GM19452 (cell line): ENCODE measurements around the gene MARCHF2.
"Not testable (repeated sequence)": the region's sequence is repeated elsewhere in the genome, so short reads cannot be mapped to it uniquely, and the experiment has no call there.

Experiments
- ATAC-seq: cut with Tn5 transposase; IDR thresholded peaks from one replicate; pipeline ENCODE4 v1.9.1; 2021; ENCODE audit not compliant: unreplicated experiment

The MARCHF2 gene

GRCh38 chr19:8404391-8405151 is 8.5 kb upstream of the MARCHF2 start:
- no peak for ATAC-seq

DNA sequence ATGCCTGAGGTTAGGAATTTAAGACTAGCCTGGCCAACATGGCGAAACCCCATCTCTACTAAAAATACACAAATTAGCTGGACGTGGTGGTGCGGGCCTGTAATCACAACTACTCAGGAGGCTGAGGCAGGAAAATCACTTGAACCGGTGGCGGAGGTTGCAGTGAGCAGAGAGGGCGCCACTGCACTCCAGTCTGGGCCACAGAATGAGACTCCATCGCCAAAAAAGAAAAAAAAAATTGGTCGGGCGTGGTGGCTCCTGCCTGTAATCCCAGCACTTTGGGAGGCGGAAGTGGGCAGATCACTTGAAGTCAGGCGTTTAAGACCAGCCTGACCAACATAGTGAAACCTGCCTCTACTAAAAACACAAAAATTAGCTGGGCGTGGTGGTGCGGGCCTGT is 2.4 kb upstream of the MARCHF2 start:
- not testable (repeated sequence) for ATAC-seq

DNA sequence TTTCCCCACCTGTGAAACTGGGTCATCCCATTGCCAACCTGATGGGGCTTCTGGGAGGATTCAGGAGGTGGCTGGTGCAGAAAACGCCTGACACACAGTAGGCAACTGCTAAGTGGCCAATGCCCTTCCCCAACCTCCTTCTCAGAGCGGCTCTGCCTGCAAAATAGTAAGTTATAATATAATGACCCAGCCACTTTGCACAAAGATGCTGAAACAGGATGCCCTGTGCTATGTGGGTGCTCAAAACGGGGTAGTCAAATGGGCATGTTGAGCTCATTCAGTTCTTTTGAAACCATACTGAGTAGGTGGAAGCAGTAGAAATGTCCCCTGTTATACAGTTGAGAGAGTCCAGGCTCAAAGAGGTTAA is 507 bp downstream of the MARCHF2 start:
- no peak for ATAC-seq

- no peak for ATAC-seq
Measured at GRCh38 chr19:8416796-8417195, 3.7 kb downstream of the MARCHF2 start.

DNA sequence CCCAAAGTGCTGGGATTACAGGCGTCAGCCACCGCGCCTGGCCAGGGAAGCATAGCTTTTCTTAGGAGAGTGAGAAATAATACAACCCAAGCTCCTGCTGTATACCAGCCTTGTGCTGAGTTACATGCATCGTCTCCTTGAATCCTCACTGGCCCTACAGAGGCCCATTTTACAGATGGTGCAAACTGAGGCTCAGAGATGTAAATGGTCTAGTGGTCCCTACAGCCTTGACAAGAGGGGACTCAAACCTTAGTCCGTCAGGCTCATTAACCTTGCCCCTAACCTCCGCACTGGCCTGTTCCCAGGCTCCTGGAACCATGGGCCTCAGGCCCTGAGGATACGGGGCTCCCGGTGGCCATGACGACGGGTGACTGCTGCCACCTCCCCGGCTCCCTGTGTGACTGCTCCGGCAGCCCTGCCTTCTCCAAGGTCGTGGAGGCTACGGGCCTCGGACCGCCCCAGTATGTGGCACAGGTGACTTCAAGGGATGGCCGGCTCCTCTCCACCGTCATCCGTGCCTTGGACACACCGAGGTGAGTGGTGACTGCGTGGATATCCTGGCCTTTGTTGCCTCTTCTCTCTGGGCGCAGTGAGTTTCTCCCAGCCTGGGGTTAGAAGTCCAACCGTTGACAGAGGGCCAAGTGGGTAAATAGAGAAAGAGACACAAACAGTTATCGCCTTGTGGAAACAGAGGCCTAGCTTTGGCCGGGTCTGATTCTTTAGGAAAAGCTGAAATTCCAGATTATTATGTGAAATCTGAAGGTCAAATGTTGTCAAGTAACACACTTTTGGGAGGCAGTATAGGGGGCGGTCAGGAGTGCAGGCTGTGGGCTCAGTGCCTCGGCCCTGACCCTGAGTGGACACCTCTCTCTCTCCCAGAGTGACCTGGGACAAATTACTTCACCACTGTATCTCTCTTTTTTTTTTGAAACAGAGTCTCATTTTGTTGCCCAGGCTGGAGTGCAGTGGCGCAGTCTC is 8.7 kb downstream of the MARCHF2 start:
- no peak for ATAC-seq

GRCh38 chr19:8423817-8424223 is 10.7 kb downstream of the MARCHF2 start:
- no peak for ATAC-seq

GRCh38 chr19:8425331-8425730 is 12.2 kb downstream of the MARCHF2 start:
- ATAC-seq, result not testable (repeated sequence)

DNA sequence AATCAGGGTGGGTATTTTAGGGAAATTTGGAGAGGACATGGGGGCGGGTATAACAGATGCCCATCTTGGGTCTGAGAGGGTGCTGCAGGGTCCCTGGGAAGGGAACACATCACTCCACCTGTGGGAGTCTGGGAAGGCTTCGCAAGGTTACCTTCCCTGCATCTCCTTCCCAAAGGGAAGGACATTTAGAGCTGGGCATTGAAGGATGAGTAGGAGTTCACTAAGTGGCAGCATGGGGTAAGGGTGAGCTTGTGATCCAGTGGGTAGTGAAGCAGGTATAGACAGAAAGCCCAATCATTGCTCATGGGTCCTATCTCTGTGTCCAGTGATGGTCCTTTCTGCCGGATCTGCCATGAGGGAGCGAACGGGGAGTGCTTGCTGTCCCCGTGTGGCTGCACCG is 13.2 kb downstream of the MARCHF2 start:
- ATAC-seq, result no peak

DNA sequence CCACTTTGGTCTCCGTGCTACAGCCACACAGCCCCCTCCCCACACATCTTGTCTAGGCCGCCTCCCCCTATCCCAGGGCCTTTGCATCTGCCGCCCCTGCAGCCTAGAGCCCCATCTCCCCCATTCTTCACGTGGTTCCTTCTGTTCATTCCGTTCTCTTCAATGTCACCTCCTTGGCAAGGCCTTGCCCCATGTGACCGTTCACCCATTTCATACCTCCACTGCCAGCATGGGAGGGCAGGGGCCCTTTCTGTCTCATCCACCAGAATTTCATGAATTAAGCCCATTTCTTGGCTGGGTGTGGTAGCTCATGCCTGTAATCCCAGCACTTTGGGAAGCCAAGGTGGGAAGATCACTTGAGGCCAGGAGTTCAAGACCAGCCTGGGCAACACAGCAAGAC is 15.9 kb downstream of the MARCHF2 start:
- no peak for ATAC-seq

- ATAC-seq, result no peak
Measured at GRCh38 chr19:8429826-8430225, 16.7 kb downstream of the MARCHF2 start.

DNA sequence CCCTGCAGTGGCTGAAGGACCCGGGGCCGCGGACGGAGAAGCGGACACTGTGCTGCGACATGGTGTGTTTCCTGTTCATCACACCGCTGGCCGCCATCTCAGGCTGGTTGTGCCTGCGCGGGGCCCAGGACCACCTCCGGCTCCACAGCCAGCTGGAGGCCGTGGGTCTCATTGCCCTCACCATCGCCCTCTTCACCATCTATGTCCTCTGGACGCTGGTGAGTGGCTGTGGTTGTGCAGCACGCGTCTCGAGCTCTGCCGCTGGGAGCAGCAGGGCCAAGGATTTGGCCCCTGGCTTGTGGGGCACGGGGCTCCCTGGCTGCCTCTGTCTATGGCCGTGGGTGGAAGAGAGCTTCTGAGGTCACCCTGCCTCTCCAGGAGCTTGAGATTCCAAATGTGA is 17.5 kb downstream of the MARCHF2 start:
- ATAC-seq, result no peak

GRCh38 chr19:8438236-8438635 is 25.1 kb downstream of the MARCHF2 start:
- ATAC-seq, result no peak

GRCh38 chr19:8441725-8442544 is 28.8 kb downstream of the MARCHF2 start:
- ATAC-seq, result no peak

GRCh38 chr19:8444140-8444676 is 31.1 kb downstream of the MARCHF2 start:
- not testable (repeated sequence) for ATAC-seq

DNA sequence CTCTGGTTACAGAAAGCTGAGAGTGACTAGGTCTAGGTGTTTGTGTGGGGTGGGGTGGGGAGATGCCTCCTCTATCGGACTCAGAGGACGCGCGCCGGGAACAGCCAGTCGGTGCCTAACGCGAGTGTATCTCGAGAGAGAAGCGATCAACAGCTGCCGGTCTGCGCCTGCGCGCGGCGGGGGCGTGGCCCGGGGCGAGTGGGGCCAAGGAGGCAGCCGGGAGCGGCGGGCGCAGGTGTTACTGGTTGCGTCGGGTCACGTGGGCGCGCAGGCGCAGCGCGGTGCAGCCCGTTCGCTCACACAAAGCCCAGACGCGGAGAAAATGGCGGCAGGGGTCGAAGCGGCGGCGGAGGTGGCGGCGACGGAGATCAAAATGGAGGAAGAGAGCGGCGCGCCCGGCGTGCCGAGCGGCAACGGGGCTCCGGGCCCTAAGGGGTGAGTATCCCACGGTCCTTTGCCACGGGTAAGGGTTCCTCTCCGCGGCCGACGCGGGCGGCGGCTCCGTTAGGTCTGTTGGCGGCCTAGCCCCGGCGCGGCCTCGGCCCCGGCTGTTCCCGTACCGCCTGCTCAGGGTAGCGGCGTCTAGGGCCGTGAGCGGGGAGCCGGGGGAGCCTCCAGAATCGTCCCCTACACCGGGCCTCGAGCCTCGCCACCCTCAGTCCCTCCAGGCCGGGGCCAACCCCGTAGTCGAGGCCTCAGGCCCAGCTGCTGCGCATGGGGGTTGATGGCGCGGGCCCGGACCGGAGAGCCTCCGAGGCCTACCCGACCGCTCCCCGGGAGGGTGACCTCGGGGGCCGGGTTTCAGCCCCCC is 31.8 kb downstream of the MARCHF2 start, which contains the start of gene HNRNPM:
TSS of gene HNRNPM (plus strand) at position 299 of the 811 bp plus-strand sequence. CDS start at position 323, 24 bp downstream.
- ATAC-seq, result peak; percentile 89

- peak; percentile 21 for ATAC-seq
Measured at GRCh38 chr19:8445488-8446001, 32.4 kb downstream of the MARCHF2 start.

- no peak for ATAC-seq
Measured at GRCh38 chr19:8446061-8446709, 33.1 kb downstream of the MARCHF2 start.

- no peak for ATAC-seq
Measured at GRCh38 chr19:8449830-8450229, 36.7 kb downstream of the MARCHF2 start.

GRCh38 chr19:8451377-8451776 is 38.3 kb downstream of the MARCHF2 start:
- no peak for ATAC-seq
